ENCODE data around the gene SPATA32. TPM values are rescaled to one million over a fixed set of nuclear protein-coding genes. Genes with fewer than 3 reads are reported as not detected.
"Not testable (repeated sequence)": the region's sequence is repeated elsewhere in the genome, so short reads cannot be mapped to it uniquely, and the experiment has no call there.

The SPATA32 gene
- total RNA-seq, 1 donor from 2014 or later = 0.37 TPM

DNA sequence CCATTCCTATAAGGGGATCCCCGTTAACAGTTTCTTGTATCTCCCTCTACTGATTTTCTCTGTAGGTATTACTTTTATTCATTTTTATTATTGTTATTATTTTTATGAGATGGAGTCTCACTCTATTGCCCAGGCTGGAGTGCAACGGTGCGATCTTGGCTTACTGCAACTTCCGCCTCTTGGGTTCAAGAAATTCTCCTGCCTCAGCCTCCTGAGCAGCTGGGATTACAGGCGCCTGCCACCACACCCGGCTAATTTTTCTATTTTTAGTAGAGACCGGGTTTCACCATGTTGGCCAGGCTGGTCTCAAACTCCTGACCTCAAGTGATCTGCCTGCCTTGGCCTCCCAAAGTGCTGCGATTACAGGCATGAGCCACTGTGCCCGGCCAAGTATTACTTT lies 40.3 kb upstream of the SPATA32 start:
- Mint-ChIP-seq H3K36me3 (ENCODE audit: low read depth) (peaks cover 62% of the 10 kb centered on the region), H3K27ac (peak overlapping the region; percentile 89), H3K4me1 (ENCODE audit: low read depth) (peaks cover 73% of the 10 kb centered on the region)
- not testable (repeated sequence) for H3K27me3 Mint-ChIP-seq (ENCODE audit: low read depth); H3K9me3 Mint-ChIP-seq; DNase-seq (ENCODE audit: low spot score); H3K4me3 Mint-ChIP-seq (ENCODE audit: low read depth)
- intact Hi-C loops (cut with micrococcal nuclease) = loop anchor here (1.0 kb wide), 1 partner anchor 10 kb away; no protein-coding TSS in a partner anchor

DNA sequence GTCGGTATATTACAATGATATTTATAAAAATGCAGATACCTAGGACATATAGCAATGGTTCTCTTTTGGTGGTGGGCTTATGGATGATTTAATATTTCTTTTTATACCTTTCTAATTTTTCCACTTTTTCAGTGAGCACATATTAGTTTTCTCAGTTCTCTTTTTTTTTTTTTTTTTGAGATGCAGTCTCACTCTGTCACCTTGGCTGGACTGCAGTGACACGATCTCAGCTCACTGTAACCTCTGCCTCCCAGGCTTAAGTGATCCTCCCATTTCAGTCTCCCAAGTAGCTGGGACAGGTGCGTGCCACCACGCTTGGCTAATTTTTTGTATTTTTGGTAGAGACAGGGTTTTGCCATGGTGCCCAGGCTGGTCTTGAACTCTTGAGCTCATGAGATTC lies 39.8 kb upstream of the SPATA32 start:
- DNase-seq (ENCODE audit: low spot score) = no peak
- Mint-ChIP-seq H3K9me3 (no peaks in the 10 kb centered on the region), H3K4me3 (ENCODE audit: low read depth) (no peak overlapping the region), H3K27me3 (ENCODE audit: low read depth) (no peaks in the 10 kb centered on the region), H3K27ac (peak overlapping the region; percentile 44), H3K36me3 (ENCODE audit: low read depth) (peaks cover 66% of the 10 kb centered on the region), H3K4me1 (ENCODE audit: low read depth) (peaks cover 78% of the 10 kb centered on the region)
- intact Hi-C loops (cut with micrococcal nuclease) = loop anchor here (1.0 kb wide), 1 partner anchor 11 kb away; no protein-coding TSS in a partner anchor

DNA sequence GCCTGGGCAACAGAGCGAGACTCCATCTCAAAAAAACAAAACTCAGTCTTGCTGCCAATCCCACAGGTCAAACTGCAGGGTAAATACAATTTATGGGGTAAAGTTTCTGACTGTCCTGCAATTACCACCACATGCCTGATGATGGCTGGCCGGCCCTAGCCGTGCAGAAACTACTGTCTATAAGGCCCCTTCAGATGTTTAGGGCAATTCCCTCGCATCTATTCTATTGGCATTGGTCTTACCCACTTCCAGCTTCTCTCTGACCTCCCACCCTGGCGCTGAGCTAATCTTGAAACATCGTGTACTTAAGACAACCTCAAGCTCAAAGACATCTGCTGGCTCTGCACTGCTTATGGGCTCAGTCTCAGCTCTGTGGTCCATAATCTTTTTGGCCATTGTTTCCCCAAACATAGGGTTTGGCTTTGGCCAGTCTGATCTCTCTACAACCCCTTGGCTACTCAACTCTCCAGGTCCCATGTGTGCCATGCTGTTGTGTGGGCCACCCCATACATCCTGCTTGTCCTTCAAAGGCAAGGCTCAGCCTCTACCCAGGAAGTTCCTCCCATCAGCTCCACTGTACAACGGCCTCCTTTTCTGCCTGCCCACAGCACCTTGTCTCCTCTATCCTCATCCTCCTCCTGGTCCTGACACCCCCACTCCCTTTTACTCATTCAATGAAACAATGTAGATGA lies 38.3 kb upstream of the SPATA32 start:
- Mint-ChIP-seq H3K27ac (peak overlapping the region; percentile 83), H3K4me1 (ENCODE audit: low read depth) (peaks cover 79% of the 10 kb centered on the region), H3K27me3 (ENCODE audit: low read depth) (no peaks in the 10 kb centered on the region), H3K4me3 (ENCODE audit: low read depth) (no peak overlapping the region), H3K36me3 (ENCODE audit: low read depth) (peaks cover 67% of the 10 kb centered on the region), H3K9me3 (no peaks in the 10 kb centered on the region)
- intact Hi-C loops (cut with micrococcal nuclease) = no loop called here
- DNase-seq (ENCODE audit: low spot score) = no peak

DNA sequence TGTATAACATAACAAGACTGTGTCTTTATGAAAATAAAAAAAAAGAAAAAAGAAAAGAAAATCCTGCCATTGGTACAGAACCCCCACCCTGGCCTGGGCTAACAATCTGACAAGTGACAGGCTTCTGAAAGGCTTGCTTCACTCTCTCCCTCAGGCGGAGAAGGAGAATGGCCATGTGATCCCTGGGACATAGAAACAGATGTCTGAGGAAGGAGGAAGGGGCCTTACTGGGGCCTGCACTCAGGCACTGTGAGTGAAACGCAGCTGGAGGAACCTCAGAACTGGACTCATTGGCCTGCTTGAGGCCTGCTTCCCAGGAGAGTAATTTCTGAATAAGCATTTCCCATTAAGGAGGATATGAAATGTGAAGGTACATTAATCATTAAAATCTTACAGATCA lies 37.5 kb upstream of the SPATA32 start:
- H3K4me3 Mint-ChIP-seq (ENCODE audit: low read depth) = no peak overlapping the region
- DNase-seq (ENCODE audit: low spot score) = no peak
- peaks cover 78% of the 10 kb centered on the region for H3K4me1 Mint-ChIP-seq (ENCODE audit: low read depth)
- H3K27ac Mint-ChIP-seq = peak overlapping the region; percentile 50
- H3K36me3 Mint-ChIP-seq (ENCODE audit: low read depth) = peaks cover 63% of the 10 kb centered on the region
- intact Hi-C loops (cut with micrococcal nuclease) = no loop called here
- no peaks in the 10 kb centered on the region for H3K9me3 Mint-ChIP-seq
- no peaks in the 10 kb centered on the region for H3K27me3 Mint-ChIP-seq (ENCODE audit: low read depth)

DNA sequence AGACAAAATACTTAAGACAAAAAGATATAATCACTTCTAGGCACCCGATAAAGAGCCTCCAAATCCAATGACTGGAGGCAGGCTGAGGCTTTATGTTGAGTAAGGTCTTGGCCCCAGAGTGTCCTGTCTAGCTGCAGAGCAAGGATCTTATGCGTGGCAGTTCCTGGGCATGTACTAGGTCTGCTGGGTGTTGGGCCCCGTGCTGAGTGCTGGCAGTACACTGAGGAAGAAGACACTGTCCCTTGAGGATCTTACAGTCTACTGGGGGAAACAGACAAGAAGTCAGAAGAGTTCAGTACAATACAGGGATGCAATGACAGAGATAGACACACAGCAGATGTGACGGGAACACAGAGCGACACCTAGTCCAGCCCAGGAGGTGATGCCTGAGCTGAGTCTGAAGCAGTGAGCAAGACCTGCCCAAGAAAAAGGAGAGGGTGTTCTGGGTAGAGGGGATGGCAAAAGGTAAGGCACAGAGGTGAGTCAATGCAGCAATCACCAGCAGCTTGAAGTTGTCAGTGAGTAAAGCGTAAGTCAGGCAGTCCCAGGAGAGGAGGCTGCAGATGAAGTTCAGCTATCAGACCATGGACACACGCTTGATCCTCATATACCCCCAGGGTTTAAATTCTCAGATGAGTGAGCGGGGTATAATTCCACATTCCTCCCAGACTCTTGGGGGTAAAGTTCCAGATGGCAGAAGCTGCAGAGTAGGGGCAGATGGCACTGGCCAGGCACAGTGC lies 36.8 kb upstream of the SPATA32 start:
- no peak for DNase-seq (ENCODE audit: low spot score)
- no peaks in the 10 kb centered on the region for H3K27me3 Mint-ChIP-seq (ENCODE audit: low read depth)
- intact Hi-C loops (cut with micrococcal nuclease) = no loop called here
- peaks cover 63% of the 10 kb centered on the region for H3K36me3 Mint-ChIP-seq (ENCODE audit: low read depth)
- no peak overlapping the region for H3K4me3 Mint-ChIP-seq (ENCODE audit: low read depth)
- peaks cover 80% of the 10 kb centered on the region for H3K4me1 Mint-ChIP-seq (ENCODE audit: low read depth)
- H3K9me3 Mint-ChIP-seq = no peaks in the 10 kb centered on the region
- H3K27ac Mint-ChIP-seq = peak overlapping the region; percentile 70

DNA sequence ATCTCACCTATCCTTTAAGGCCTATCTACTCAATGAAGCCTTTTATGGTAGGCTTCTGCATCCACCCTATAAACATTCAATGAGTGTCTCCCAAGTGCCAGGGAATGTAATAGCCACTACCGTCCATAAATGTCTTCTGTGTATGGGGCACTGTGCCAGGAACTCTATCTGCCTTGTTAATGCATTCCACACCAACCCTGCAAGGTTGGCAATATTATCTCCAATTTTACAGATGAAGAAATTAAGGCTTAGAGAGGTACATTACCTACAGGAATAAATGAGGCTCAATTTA lies 34.9 kb upstream of the SPATA32 start:
- no peak overlapping the region for H3K4me3 Mint-ChIP-seq (ENCODE audit: low read depth)
- peaks cover 68% of the 10 kb centered on the region for H3K36me3 Mint-ChIP-seq (ENCODE audit: low read depth)
- no peak for DNase-seq (ENCODE audit: low spot score)

DNA sequence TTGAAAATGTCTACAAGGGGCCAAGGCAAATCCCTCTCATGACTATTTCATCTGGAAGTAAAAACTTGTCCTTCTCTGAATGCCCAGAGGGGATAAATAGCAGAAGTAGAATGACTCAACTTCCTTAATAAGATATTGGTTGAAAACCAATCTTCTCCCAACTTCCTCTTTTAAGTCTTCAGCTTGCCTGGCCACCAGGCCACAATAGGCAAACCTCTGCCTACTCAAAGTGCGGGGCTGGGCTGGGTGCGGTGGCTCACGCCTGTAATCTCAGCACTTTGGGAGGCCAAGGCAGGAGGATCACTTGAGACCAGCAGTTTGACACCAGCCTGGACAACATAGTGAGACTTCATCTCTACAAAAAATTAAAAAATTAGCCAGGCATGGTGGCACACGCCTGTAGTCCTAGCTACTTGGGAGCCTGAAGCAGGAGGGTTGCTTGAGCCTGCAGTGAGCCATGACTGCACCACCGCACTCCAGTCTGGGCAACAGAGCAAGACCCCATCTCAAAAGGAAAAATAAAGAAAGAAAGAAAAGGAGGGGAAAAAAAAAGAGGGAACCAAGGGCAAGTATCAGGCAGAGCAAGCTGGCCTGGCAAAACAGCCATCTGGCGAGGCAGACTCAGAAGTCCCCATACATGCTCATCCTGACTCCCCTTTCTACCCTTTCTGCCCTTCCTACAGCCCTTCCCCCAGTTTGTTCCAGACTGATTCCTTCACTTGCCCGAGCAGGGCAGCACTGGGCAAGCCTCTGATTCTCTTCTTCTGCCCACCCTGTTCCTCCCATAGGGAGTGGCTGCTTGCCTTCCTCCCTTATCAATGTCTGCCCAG lies 34.3 kb upstream of the SPATA32 start:
- Mint-ChIP-seq H3K9me3 (no peaks in the 10 kb centered on the region), H3K36me3 (ENCODE audit: low read depth) (peaks cover 72% of the 10 kb centered on the region), H3K4me3 (ENCODE audit: low read depth) (no peak overlapping the region), H3K27ac (peak overlapping the region; percentile 46), H3K27me3 (ENCODE audit: low read depth) (no peaks in the 10 kb centered on the region), H3K4me1 (ENCODE audit: low read depth) (peaks cover 75% of the 10 kb centered on the region)
- no peak for DNase-seq (ENCODE audit: low spot score)
- intact Hi-C loops (cut with micrococcal nuclease) = loop anchor here (2.0 kb wide), 1 partner anchor 25 kb away; no protein-coding TSS in a partner anchor

More for the DNA sequence above, 34.9 kb upstream of the SPATA32 start:
- intact Hi-C loops (cut with micrococcal nuclease) = loop anchor here (2.0 kb wide), 1 partner anchor 24 kb away; no protein-coding TSS in a partner anchor
- H3K27me3 Mint-ChIP-seq (ENCODE audit: low read depth) = no peaks in the 10 kb centered on the region
- peaks cover 74% of the 10 kb centered on the region for H3K4me1 Mint-ChIP-seq (ENCODE audit: low read depth)
- peak overlapping the region; percentile 46 for H3K27ac Mint-ChIP-seq
- no peaks in the 10 kb centered on the region for H3K9me3 Mint-ChIP-seq

DNA sequence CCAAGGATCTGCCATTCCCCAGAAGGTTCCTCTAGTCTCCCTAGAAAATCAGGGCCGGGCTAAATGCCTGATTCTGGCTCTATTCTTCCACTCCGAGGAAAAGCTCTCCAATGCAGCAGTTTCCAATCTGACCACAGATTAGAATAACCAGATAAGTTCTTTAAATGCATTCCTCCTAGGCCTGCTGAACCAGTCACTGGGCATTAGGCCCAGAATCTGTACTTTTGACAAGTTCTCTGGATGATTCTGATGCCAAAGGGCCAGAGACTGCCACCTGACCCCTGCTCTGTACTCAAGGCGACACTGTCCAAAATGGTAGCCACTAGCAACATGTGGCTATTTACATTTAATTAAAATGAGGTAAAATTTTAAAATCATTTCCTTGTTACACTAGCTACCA lies 32.6 kb upstream of the SPATA32 start:
- DNase-seq (ENCODE audit: low spot score) = no peak
- Mint-ChIP-seq H3K4me1 (ENCODE audit: low read depth) (peaks cover 78% of the 10 kb centered on the region), H3K27me3 (ENCODE audit: low read depth) (no peaks in the 10 kb centered on the region), H3K4me3 (ENCODE audit: low read depth) (no peak overlapping the region), H3K36me3 (ENCODE audit: low read depth) (peaks cover 79% of the 10 kb centered on the region), H3K9me3 (no peaks in the 10 kb centered on the region), H3K27ac (no peak overlapping the region)
- intact Hi-C loops (cut with micrococcal nuclease) = no loop called here

DNA sequence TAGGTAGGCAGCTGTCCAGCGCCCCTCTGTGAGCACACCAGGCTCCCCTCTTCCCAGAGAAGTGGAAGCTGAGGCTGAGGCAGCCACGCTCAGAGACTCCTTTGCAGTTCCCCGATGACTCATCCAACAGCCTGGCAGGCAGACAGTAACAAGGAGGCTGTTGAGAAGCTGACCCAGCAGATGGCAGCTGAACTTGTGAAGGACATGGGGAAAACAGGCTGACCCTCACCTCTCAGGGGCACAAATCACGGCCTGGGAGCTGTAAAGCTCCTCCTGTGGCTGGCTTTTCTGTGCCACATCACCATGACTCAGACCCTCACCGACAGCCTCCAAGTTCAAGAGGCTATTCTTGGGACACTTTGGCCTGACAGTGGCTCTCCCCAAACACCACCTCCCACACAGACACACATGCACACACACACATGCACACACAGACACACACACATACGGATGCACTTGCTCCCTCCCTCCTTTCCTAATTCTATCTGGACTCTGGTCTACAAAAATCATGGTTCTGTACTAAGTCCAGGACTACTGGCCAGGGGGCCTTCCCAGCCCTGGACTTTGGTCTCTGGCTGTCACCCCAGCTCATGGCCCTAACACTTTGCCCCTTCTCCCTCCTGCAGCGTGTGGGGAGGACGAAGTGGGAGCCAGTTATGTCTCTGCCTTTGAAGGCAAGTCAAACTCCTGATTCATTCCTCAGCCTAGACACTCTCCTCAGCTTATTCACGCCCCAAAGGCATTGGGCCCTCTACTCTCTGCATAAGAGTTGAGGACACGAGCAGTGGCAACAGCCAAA lies 31.7 kb upstream of the SPATA32 start:
- Mint-ChIP-seq H3K4me3 (ENCODE audit: low read depth) (no peak overlapping the region), H3K27me3 (ENCODE audit: low read depth) (no peaks in the 10 kb centered on the region), H3K4me1 (ENCODE audit: low read depth) (peaks cover 74% of the 10 kb centered on the region), H3K27ac (peak overlapping the region; percentile 59), H3K36me3 (ENCODE audit: low read depth) (peaks cover 81% of the 10 kb centered on the region), H3K9me3 (no peaks in the 10 kb centered on the region)
- no peak for DNase-seq (ENCODE audit: low spot score)
- intact Hi-C loops (cut with micrococcal nuclease) = no loop called here

DNA sequence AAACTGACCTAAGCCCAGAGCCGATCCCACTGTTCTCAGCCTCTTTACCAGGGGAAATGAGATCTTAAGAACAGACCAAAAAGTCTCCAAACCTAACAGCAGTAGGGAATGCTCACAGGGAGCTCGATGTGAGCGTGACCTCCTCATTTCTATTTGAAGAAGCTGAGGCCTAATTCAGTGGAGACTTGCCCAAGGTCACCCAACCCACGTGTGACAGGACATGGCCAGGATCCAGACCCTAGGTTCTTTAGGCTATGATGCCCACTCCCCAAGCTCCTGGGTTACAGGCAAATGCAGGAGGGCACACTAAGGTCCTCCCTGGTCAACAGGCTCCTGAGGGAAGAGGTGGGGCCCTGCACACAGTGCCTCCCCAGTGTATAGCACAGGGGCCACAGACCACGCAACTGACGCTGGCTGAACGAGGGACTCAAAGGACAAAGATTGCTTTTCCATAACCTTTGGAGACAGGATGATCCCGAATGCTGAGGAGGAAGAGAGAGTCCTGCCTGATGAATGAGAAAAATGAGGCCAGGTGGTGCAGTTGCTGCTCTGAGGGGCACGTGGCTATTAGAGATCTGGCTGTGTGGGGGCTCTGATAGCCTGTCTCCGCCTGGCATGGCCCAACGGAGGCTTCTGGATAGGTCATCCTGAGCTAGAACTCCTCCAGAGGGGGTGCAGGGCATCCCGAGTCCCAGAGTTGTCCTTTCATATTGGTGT lies 31.0 kb upstream of the SPATA32 start:
- peaks cover 67% of the 10 kb centered on the region for H3K4me1 Mint-ChIP-seq (ENCODE audit: low read depth)
- peak overlapping the region; percentile 59 for H3K27ac Mint-ChIP-seq
- intact Hi-C loops (cut with micrococcal nuclease) = no loop called here
- H3K36me3 Mint-ChIP-seq (ENCODE audit: low read depth) = peaks cover 75% of the 10 kb centered on the region
- no peaks in the 10 kb centered on the region for H3K27me3 Mint-ChIP-seq (ENCODE audit: low read depth)
- no peak for DNase-seq (ENCODE audit: low spot score)
- no peaks in the 10 kb centered on the region for H3K9me3 Mint-ChIP-seq
- H3K4me3 Mint-ChIP-seq (ENCODE audit: low read depth) = no peak overlapping the region

DNA sequence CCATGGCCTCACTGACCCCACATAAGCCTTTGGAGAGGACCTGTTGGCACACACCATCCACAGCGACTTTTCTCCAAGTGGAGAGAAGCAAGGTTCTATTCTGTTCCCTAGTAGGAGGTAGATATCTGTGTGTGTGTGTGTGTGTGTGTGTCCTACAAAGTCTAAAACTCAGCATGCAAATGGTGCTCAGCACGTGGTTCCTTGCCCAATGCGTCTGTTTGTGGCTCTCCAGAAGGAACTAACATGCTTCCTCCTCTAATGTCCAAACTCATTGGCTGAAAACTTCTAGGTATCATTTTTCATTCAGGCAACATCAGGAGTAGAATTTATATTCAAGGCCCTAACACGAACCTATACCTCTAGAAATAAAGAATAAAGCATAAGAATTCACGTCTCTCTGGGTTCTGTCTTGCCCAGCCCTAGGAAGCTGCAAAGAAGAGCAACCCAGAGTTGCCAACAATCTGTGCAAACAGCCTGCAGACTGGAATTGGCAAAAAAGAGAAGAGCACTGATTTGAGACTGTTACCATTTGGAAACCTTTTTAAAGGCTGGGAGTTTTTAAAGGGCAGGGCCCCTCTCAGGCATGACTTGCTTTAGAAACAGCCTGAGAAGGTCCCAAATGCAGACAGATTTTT lies 29.4 kb upstream of the SPATA32 start:
- no peak for DNase-seq (ENCODE audit: low spot score)
- intact Hi-C loops (cut with micrococcal nuclease) = no loop called here

More for the DNA sequence above, 29.4 kb upstream of the SPATA32 start:
- Mint-ChIP-seq H3K9me3 (no peaks in the 10 kb centered on the region), H3K27me3 (ENCODE audit: low read depth) (no peaks in the 10 kb centered on the region), H3K4me3 (ENCODE audit: low read depth) (no peak overlapping the region), H3K27ac (peak overlapping the region; percentile 48), H3K36me3 (ENCODE audit: low read depth) (peaks cover 75% of the 10 kb centered on the region), H3K4me1 (ENCODE audit: low read depth) (peaks cover 54% of the 10 kb centered on the region)
